HepG2 (cell line): ENCODE results near the gene SPI1. TPM values are rescaled to one million over a fixed set of nuclear protein-coding genes. Genes with fewer than 3 reads are reported as not detected.
A peak's percentile ranks its signal among the peaks of the same experiment; 100 is the strongest.

ENCODE experiments used
- AGO2 ChIP-seq: fragments of 200-400 bp; formaldehyde crosslinking; optimal IDR thresholded peaks from 2 replicates; pipeline ENCODE3; 2017; ENCODE audit warnings: mild to moderate bottlenecking, low read depth, low read length, moderate library complexity
- ARHGAP35 ChIP-seq: sonication (generic); formaldehyde crosslinking; IDR thresholded peaks from 2 replicates; pipeline ENCODE4 v1.9.0; 2022; ENCODE audit warnings: mild to moderate bottlenecking, inconsistent platforms, moderate library complexity, missing genetic modification reagents, borderline replicate concordance
- ARNTL ChIP-seq: sonication (generic); formaldehyde crosslinking; IDR thresholded peaks from 2 replicates; pipeline ENCODE4 v1.4.0; 2020; ENCODE audit warnings: mild to moderate bottlenecking, missing genetic modification reagents
- ATF7 ChIP-seq, 2 experiments: fragments of 450-650 bp in 1 of 2; sonication (generic) in 1 of 2; formaldehyde crosslinking in 1 of 2; IDR thresholded peaks; 2 replicates each; pipeline versions ENCODE4 v1.4.0 to v1.6.1; 2016 to 2020; ENCODE audit warnings: antibody characterized with exemption in 1 of 2, mild to moderate bottlenecking in 1 of 2, missing genetic modification reagents in 1 of 2
- BCLAF1 ChIP-seq: fragments of 450-650 bp; IDR thresholded peaks from 2 replicates; pipeline ENCODE4 v1.6.1; 2017; ENCODE audit warnings: mild to moderate bottlenecking
- CREBL2 ChIP-seq: sonication (generic); formaldehyde crosslinking; IDR thresholded peaks from 2 replicates; pipeline ENCODE4 v1.8.1; 2023; ENCODE audit warnings: missing genetic modification reagents, mild to moderate bottlenecking, borderline replicate concordance
- GATAD2A ChIP-seq: IDR thresholded peaks from 2 replicates; pipeline ENCODE4 v1.6.1; 2016
- GLI4 ChIP-seq: sonication (generic); formaldehyde crosslinking; IDR thresholded peaks from 2 replicates; pipeline ENCODE4 v1.5.1; 2020; ENCODE audit warnings: missing genetic modification reagents, mild to moderate bottlenecking, moderate library complexity, borderline replicate concordance
- HDAC2 ChIP-seq: sonication (generic); formaldehyde crosslinking; IDR thresholded peaks from 2 replicates; pipeline ENCODE4 v1.4.0; 2020; ENCODE audit warnings: missing genetic modification reagents
- HOXA5 ChIP-seq: sonication (generic); formaldehyde crosslinking; IDR thresholded peaks from 2 replicates; pipeline ENCODE4 v1.4.0; 2020; ENCODE audit warnings: missing genetic modification reagents
- KMT2A ChIP-seq: sonication (generic); formaldehyde crosslinking; IDR thresholded peaks from 2 replicates; pipeline ENCODE4 v1.4.0; 2020; ENCODE audit warnings: missing genetic modification reagents
- MTA3 ChIP-seq: sonication (generic); formaldehyde crosslinking; IDR thresholded peaks from 2 replicates; pipeline ENCODE4 v1.4.0; 2020; ENCODE audit warnings: missing genetic modification reagents
- NFIC ChIP-seq: IDR thresholded peaks from 2 replicates; pipeline ENCODE4 v1.6.1; 2012; ENCODE audit warnings: mild to moderate bottlenecking, low read length, inconsistent platforms
- NFRKB ChIP-seq: fragments of 450-650 bp; IDR thresholded peaks from 2 replicates; pipeline ENCODE4 v1.6.1; 2017
- SIX4 ChIP-seq: sonication (generic); formaldehyde crosslinking; IDR thresholded peaks from 2 replicates; pipeline ENCODE4 v1.4.0; 2020; ENCODE audit warnings: missing genetic modification reagents
- SRF ChIP-seq: IDR thresholded peaks from 2 replicates; pipeline ENCODE4 v1.6.1; 2011; ENCODE audit warnings: mild to moderate bottlenecking, low read depth, low read length, moderate library complexity
- ZBTB1 ChIP-seq: sonication (generic); formaldehyde crosslinking; IDR thresholded peaks from 2 replicates; pipeline ENCODE4 v1.4.0; 2020; ENCODE audit warnings: missing genetic modification reagents, borderline replicate concordance
- ZC3H4 ChIP-seq: sonication (generic); formaldehyde crosslinking; IDR thresholded peaks from 2 replicates; pipeline ENCODE4 v1.4.0; 2020; ENCODE audit warnings: missing genetic modification reagents, borderline replicate concordance
- ZMAT5 ChIP-seq: sonication (generic); formaldehyde crosslinking; IDR thresholded peaks from 2 replicates; pipeline ENCODE4 v1.5.0; 2020; ENCODE audit warnings: mild to moderate bottlenecking, low read depth, missing genetic modification reagents, borderline replicate concordance
- ZNF256 ChIP-seq: sonication (generic); formaldehyde crosslinking; conservative IDR thresholded peaks from 2 replicates; pipeline ENCODE4 v1.4.0; 2020; ENCODE audit warnings: missing genetic modification reagents
- ZNF274 ChIP-seq: sonication (generic); formaldehyde crosslinking; IDR thresholded peaks from 2 replicates; pipeline ENCODE4 v1.5.1; 2020; ENCODE audit warnings: mild to moderate bottlenecking, missing genetic modification reagents
- ZNF44 ChIP-seq: sonication (generic); formaldehyde crosslinking; IDR thresholded peaks from 2 replicates; pipeline ENCODE4 v1.5.1; 2020; ENCODE audit warnings: mild to moderate bottlenecking, missing genetic modification reagents
- ZNF441 ChIP-seq: sonication (generic); formaldehyde crosslinking; IDR thresholded peaks from 2 replicates; pipeline ENCODE4 v1.7.0; 2021; ENCODE audit warnings: missing genetic modification reagents, borderline replicate concordance
- ZNF496 ChIP-seq: sonication (generic); formaldehyde crosslinking; IDR thresholded peaks from 2 replicates; pipeline ENCODE4 v1.8.1; 2023; ENCODE audit warnings: mild to moderate bottlenecking, moderate library complexity, missing genetic modification reagents; ENCODE audit not compliant: insufficient replicate concordance
- ZNF546 ChIP-seq: sonication (generic); formaldehyde crosslinking; conservative IDR thresholded peaks from 2 replicates; pipeline ENCODE4 v1.8.1; 2023; ENCODE audit warnings: mild to moderate bottlenecking, missing genetic modification reagents
- ZNF747 ChIP-seq: sonication (generic); formaldehyde crosslinking; IDR thresholded peaks from 2 replicates; pipeline ENCODE4 v1.8.1; 2023; ENCODE audit warnings: missing genetic modification reagents, mild to moderate bottlenecking, borderline replicate concordance
- ZNF766 ChIP-seq: sonication (generic); formaldehyde crosslinking; IDR thresholded peaks from 2 replicates; pipeline ENCODE4 v1.5.0; 2020; ENCODE audit warnings: missing genetic modification reagents, borderline replicate concordance
- ZZZ3 ChIP-seq: sonication (generic); formaldehyde crosslinking; IDR thresholded peaks from 2 replicates; pipeline ENCODE4 v1.4.0; 2020; ENCODE audit warnings: missing genetic modification reagents, mild to moderate bottlenecking, borderline replicate concordance
- polyA plus RNA-seq, 8 experiments: library from polyadenylated mRNA; depleted of rRNA in 3 of 8; stranded (reverse) in 7 of 8; unstranded in 1 of 8; fragments of >200 nt; fragmentation: Illumina TruSeq in 4 of 8; extraction: Trizol in 4 of 8; gene quantifications; 2 replicates each; pipeline versions ENCODE4 v1.2.1 to v1.2.3, GENCODE V29; 2011 to 2016; ENCODE audit warnings: low read depth in 4 of 8, missing spikeins in 1 of 8, mixed read lengths in 1 of 8; ENCODE audit not compliant: insufficient read depth in 1 of 8
- total RNA-seq, 5 experiments: library from RNA; depleted of rRNA; stranded (reverse); fragments of >200 nt; fragmentation: Illumina TruSeq; extraction: Trizol; gene quantifications; 2 replicates each; pipeline ENCODE4 v1.2.3, GENCODE V29; 2016; ENCODE audit warnings: low read depth in 1 of 5

The SPI1 gene
- total and polyA plus RNA-seq, 2 of the 13 experiments (the other 11 are each of a cell fraction or from before 2014, with no cell fraction given): not detected

- TF ChIP-seq ZC3H4 (CRISPR knock-in tag) (peak; percentile 24; the same call in 1 of the 2 replicates), ZZZ3 (CRISPR knock-in tag) (no peak), ZMAT5 (CRISPR knock-in tag) (no peak), KMT2A (CRISPR knock-in tag) (peak; percentile 80; the same call in 1 of the 2 replicates), ARNTL (CRISPR knock-in tag) (peak; percentile 51; the same call in 1 of the 2 replicates), NFIC (no peak), SIX4 (CRISPR knock-in tag) (no peak), CREBL2 (CRISPR knock-in tag) (peak; percentile 65; the same call in 1 of the 2 replicates), ZNF441 (CRISPR knock-in tag) (no peak; the same call in 1 of the 2 replicates), ARHGAP35 (CRISPR knock-in tag) (0 out of 2 replicates have a peak, but pooled peaks have one; percentile 17), ZNF256 (peak; percentile 25; the same call in 1 of the 2 replicates), SRF (peak; percentile 78), ATF7 (IDR thresholded peaks at IDR 0.05) (no peak), ATF7 (CRISPR knock-in tag; IDR thresholded peaks at IDR 0.05) (0 out of 2 replicates have a peak, but pooled peaks have one; percentile 27), ZNF44 (CRISPR knock-in tag) (peak; percentile 53; the same call in 1 of the 2 replicates), HOXA5 (CRISPR knock-in tag) (peak; percentile 80; the same call in 1 of the 2 replicates), ZBTB1 (peak; percentile 100), BCLAF1 (no peak), NFRKB (no peak), HDAC2 (CRISPR knock-in tag) (peak; percentile 83), ZNF747 (CRISPR knock-in tag) (no peak; the same call in 1 of the 2 replicates), GATAD2A (CRISPR knock-in tag) (peak; percentile 39; the same call in 1 of the 2 replicates), MTA3 (CRISPR knock-in tag) (no peak), ZNF496 (no peak), GLI4 (CRISPR knock-in tag) (peak; percentile 92; the same call in 1 of the 2 replicates), AGO2 (peak; percentile 55), ZNF766 (CRISPR knock-in tag) (peak; percentile 75), ZNF546 (CRISPR knock-in tag) (no peak), ZNF274 (peak; percentile 79; the same call in 1 of the 2 replicates)
Observed at GRCh38 chr11:47407746-47408590, 29.6 kb upstream of the SPI1 start, which contains the start of gene SLC39A13 (continued).
